K562 (cell line): ENCODE results near the gene PSMD11. TPM values are rescaled to one million over a fixed set of nuclear protein-coding genes. Genes with fewer than 3 reads are reported as not detected.

Source experiments
- AFF4 ChIP-seq: sonication (generic); formaldehyde crosslinking; IDR thresholded peaks from 2 replicates; pipeline ENCODE4 v1.8.0; 2023; ENCODE audit warnings: mild to moderate bottlenecking, missing genetic modification reagents
- MCM3 ChIP-seq: fragments of 450-650 bp; IDR thresholded peaks from 2 replicates; pipeline ENCODE4 v1.6.1; 2016
- MEF2D ChIP-seq: conservative IDR thresholded peaks from 2 replicates; pipeline ENCODE4 v1.6.1; 2016; ENCODE audit warnings: low read depth, missing genetic modification characterization, missing compliant biosample characterization
- MGA ChIP-seq: fragments of 450-650 bp; IDR thresholded peaks from 2 replicates; pipeline ENCODE4 v1.6.1; 2016; ENCODE audit warnings: mild to moderate bottlenecking, moderate library complexity
- PCBP2 ChIP-seq: fragments of 200-400 bp; formaldehyde crosslinking; IDR thresholded peaks from 2 replicates; pipeline ENCODE4 v1.6.1; 2018; ENCODE audit warnings: low read length, low read depth, mild to moderate bottlenecking, moderate library complexity; ENCODE audit not compliant: poor library complexity, severe bottlenecking
- PURB ChIP-seq: sonication (generic); formaldehyde crosslinking; IDR thresholded peaks from 2 replicates; pipeline ENCODE4 v1.9.0; 2021; ENCODE audit warnings: low read depth, mild to moderate bottlenecking, missing genetic modification reagents
- STAG1 ChIP-seq: sonication (generic); formaldehyde crosslinking; IDR thresholded peaks from 2 replicates; pipeline ENCODE4 v1.5.0; 2020; ENCODE audit warnings: missing genetic modification reagents, borderline replicate concordance
- TCF7L2 ChIP-seq: fragments of 150-350 bp; IDR thresholded peaks from 2 replicates; pipeline ENCODE4 v1.6.1; 2016; ENCODE audit warnings: low read depth, mild to moderate bottlenecking, low read length, moderate library complexity
- USF1 ChIP-seq: sonication (generic); formaldehyde crosslinking; IDR thresholded peaks from 2 replicates; pipeline ENCODE4 v1.9.0; 2022; ENCODE audit warnings: mild to moderate bottlenecking, missing genetic modification reagents
- ZFP30 ChIP-seq: fragments of 250-450 bp; sonication (Bioruptor Pico); IDR thresholded peaks from 2 replicates; pipeline ENCODE4 v1.8.0; 2022; ENCODE audit warnings: moderate library complexity, mild to moderate bottlenecking, inconsistent platforms, borderline replicate concordance
- ZNF583 ChIP-seq: fragments of 250-450 bp; sonication (Bioruptor Pico); IDR thresholded peaks from 2 replicates; pipeline ENCODE4 v1.4.0; 2020
- polyA plus RNA-seq, 8 experiments: library from polyadenylated mRNA; depleted of rRNA in 4 of 8; stranded (reverse) in 5 of 8; unstranded in 3 of 8; fragments of >200 nt; fragmentation: Nextera tagmentation in 2 of 8; fragmentation: Illumina TruSeq in 1 of 8; extraction: Ambion mirVana in 2 of 8; extraction: Trizol in 1 of 8; gene quantifications; 2 replicates each; pipeline versions ENCODE4 v1.2.1 to v1.2.3, GENCODE V29; 2011 to 2014; ENCODE audit warnings: inconsistent platforms in 1 of 8, missing spikeins in 1 of 8
- total RNA-seq, 7 experiments: library from RNA; depleted of rRNA in 6 of 7; stranded (reverse); fragments of >200 nt in 6 of 7; fragmentation: Illumina TruSeq in 2 of 7; extraction: Trizol in 2 of 7; gene quantifications; 2 replicates each; pipeline versions ENCODE4 v1.2.1 to v1.2.3, GENCODE V29; 2011 to 2021; ENCODE audit warnings: low replicate concordance in 1 of 7

The PSMD11 gene
- total and polyA plus RNA-seq, 9 of the 15 experiments (the other 6 are each of a cell fraction or from before 2014, with no cell fraction given), result 104 to 378 (median 158) TPM

- TF ChIP-seq MGA (no peak), PCBP2 (no peak), MCM3 (no peak), MEF2D (tag) (no peak), ZNF583 (CRISPR knock-in tag) (no peak), PURB (CRISPR knock-in tag) (no peak), USF1 (CRISPR knock-in tag) (no peak; the same call in 1 of the 2 replicates), TCF7L2 (no peak), AFF4 (CRISPR knock-in tag) (peak; percentile 66; the same call in 1 of the 2 replicates), STAG1 (CRISPR knock-in tag) (no peak), ZFP30 (CRISPR knock-in tag) (no peak)
Measured at GRCh38 chr17:32444301-32445073, at the start of gene PSMD11 (continued).
